BE2C (cell line): ENCODE data around the gene CPLANE2.

Experiments used
- DNase-seq: peaks from one replicate; pipeline ENCODE4 v3.0.0-alpha.2; 2020
- H3K27me3 ChIP-seq: fragments of 250-450 bp; sonication (Bioruptor Pico); 2 replicates; pipeline ENCODE4 v1.5.1; 2020; ENCODE audit warnings: mild to moderate bottlenecking
- H3K36me3 ChIP-seq: fragments of 250-450 bp; sonication (Bioruptor Pico); 2 replicates; pipeline ENCODE4 v1.5.1; 2020; ENCODE audit warnings: mild to moderate bottlenecking
- H3K4me1 ChIP-seq: fragments of 250-450 bp; sonication (Bioruptor Pico); 2 replicates; pipeline ENCODE4 v1.5.1; 2020
- H3K4me3 ChIP-seq: 2 replicates; pipeline ENCODE4 v1.5.1; 2011; ENCODE audit warnings: low read depth, low read length
- H3K9me3 ChIP-seq: fragments of 250-450 bp; sonication (Bioruptor Pico); 2 replicates; pipeline ENCODE4 v1.5.1; 2020
- CTCF ChIP-seq: IDR thresholded peaks from 2 replicates; pipeline ENCODE4 v1.5.1; 2012; ENCODE audit warnings: mild to moderate bottlenecking, low read depth, low read length

CPLANE2 gene

GRCh38 chr1:16183765-16184556 lies 53.0 kb downstream of the CPLANE2 start:
- no peaks in the 10 kb centered on the region for H3K4me1 ChIP-seq
- H3K9me3 ChIP-seq: no peaks in the 10 kb centered on the region
- H3K27me3 ChIP-seq: no peaks in the 10 kb centered on the region
- no peak for TF ChIP-seq CTCF
- H3K36me3 ChIP-seq: no peaks in the 10 kb centered on the region
- no peak for DNase-seq
- H3K4me3 ChIP-seq: no peak overlapping the region

- no peak for DNase-seq
- no peaks in the 10 kb centered on the region for H3K27me3 ChIP-seq
- H3K36me3 ChIP-seq: no peaks in the 10 kb centered on the region
- no peaks in the 10 kb centered on the region for H3K9me3 ChIP-seq
- no peaks in the 10 kb centered on the region for H3K4me1 ChIP-seq
- H3K4me3 ChIP-seq: no peak overlapping the region
- TF ChIP-seq CTCF: no peak
Measured at GRCh38 chr1:16183179-16183578, 53.8 kb downstream of the CPLANE2 start.

- no peaks in the 10 kb centered on the region for H3K36me3 ChIP-seq
Measured at GRCh38 chr1:16181887-16182719, 54.9 kb downstream of the CPLANE2 start.

More at GRCh38 chr1:16181887-16182719, 54.9 kb downstream of the CPLANE2 start:
- Histone ChIP-seq H3K9me3 (no peaks in the 10 kb centered on the region), H3K4me3 (no peak overlapping the region), H3K27me3 (no peaks in the 10 kb centered on the region), H3K4me1 (no peaks in the 10 kb centered on the region)
- no peak for DNase-seq
- TF ChIP-seq CTCF: no peak
